Astrocyte (in vitro differentiated cells and primary cell): ENCODE results near the gene CLASRP. TPM values are rescaled to one million over a fixed set of nuclear protein-coding genes. Genes with fewer than 3 reads are reported as not detected.

Experiments used
- DNase-seq: peaks from one replicate; pipeline ENCODE4 v3.0.0-alpha.2; 2010; ENCODE audit warnings: low read depth
- FAIRE-seq: peaks from 2 replicates; lab custom pipeline; 2011; peaks lifted over from hg19 to GRCh38; lab: Jason Lieb, UNC
- H2AFZ ChIP-seq: 2 replicates; pipeline ENCODE4 v1.6.0; 2012; ENCODE audit warnings: low read depth, low read length, inconsistent platforms
- H3K27ac ChIP-seq: 2 replicates; pipeline ENCODE4 v1.5.1; 2011; ENCODE audit warnings: low read depth, low read length, inconsistent platforms
- H3K27me3 ChIP-seq: 2 replicates; pipeline ENCODE4 v1.6.0; 2011; ENCODE audit warnings: low read length, inconsistent platforms; ENCODE audit not compliant: insufficient read depth
- H3K36me3 ChIP-seq: 2 replicates; pipeline ENCODE4 v1.5.1; 2011; ENCODE audit warnings: low read length, inconsistent platforms; ENCODE audit not compliant: insufficient read depth
- H3K4me1 ChIP-seq: 2 replicates; pipeline ENCODE4 v1.5.1; 2011; ENCODE audit warnings: low read length, inconsistent platforms; ENCODE audit not compliant: insufficient read depth
- H3K4me2 ChIP-seq: 2 replicates; pipeline ENCODE4 v1.6.0; 2012; ENCODE audit warnings: low read length, inconsistent platforms
- H3K4me3 ChIP-seq: 2 replicates; pipeline ENCODE4 v1.5.1; 2011; ENCODE audit warnings: low read depth, mild to moderate bottlenecking, low read length, inconsistent platforms; ENCODE audit not compliant: insufficient read depth
- H3K79me2 ChIP-seq: 2 replicates; pipeline ENCODE4 v1.6.0; 2012; ENCODE audit warnings: mild to moderate bottlenecking, low read length, inconsistent platforms; ENCODE audit not compliant: insufficient read depth
- H3K9ac ChIP-seq: 2 replicates; pipeline ENCODE4 v1.6.0; 2012; ENCODE audit warnings: mild to moderate bottlenecking, low read length, inconsistent platforms
- H3K9me3 ChIP-seq: 2 replicates; pipeline ENCODE4 v1.5.1; 2012; ENCODE audit warnings: low read depth, mild to moderate bottlenecking, low read length, inconsistent platforms; ENCODE audit not compliant: insufficient read depth
- H4K20me1 ChIP-seq: 2 replicates; pipeline ENCODE4 v1.6.0; 2012; ENCODE audit warnings: low read length, inconsistent platforms; ENCODE audit not compliant: insufficient read depth
- H3K27ac Mint-ChIP-seq: one replicate; pipeline ENCODE4 v1.8.0; 2021; ENCODE audit warnings: mild to moderate bottlenecking, mixed read lengths; ENCODE audit not compliant: unreplicated experiment
- H3K27me3 Mint-ChIP-seq: one replicate; pipeline ENCODE4 v1.8.0; 2021; ENCODE audit warnings: low read depth, mixed read lengths; ENCODE audit not compliant: unreplicated experiment
- H3K36me3 Mint-ChIP-seq: one replicate; pipeline ENCODE4 v1.8.0; 2021; ENCODE audit warnings: low read depth, mixed read lengths; ENCODE audit not compliant: unreplicated experiment
- H3K4me1 Mint-ChIP-seq: one replicate; pipeline ENCODE4 v1.8.0; 2021; ENCODE audit warnings: low read depth, mixed read lengths; ENCODE audit not compliant: unreplicated experiment
- H3K4me3 Mint-ChIP-seq: one replicate; pipeline ENCODE4 v1.8.0; 2021; ENCODE audit warnings: mild to moderate bottlenecking, moderate library complexity, mixed read lengths; ENCODE audit not compliant: unreplicated experiment
- H3K9me3 Mint-ChIP-seq: one replicate; pipeline ENCODE4 v1.8.0; 2021; ENCODE audit warnings: mild to moderate bottlenecking, mixed read lengths; ENCODE audit not compliant: unreplicated experiment
- CTCF ChIP-seq: IDR thresholded peaks from 2 replicates; pipeline ENCODE4 v1.5.1; 2011; ENCODE audit warnings: low read depth, mild to moderate bottlenecking, inconsistent platforms, low read length, moderate library complexity; ENCODE audit not compliant: insufficient read depth
- EZH2 ChIP-seq: IDR thresholded peaks from 2 replicates; pipeline ENCODE4 v1.6.1; 2012; ENCODE audit warnings: mild to moderate bottlenecking, low read length, inconsistent platforms; ENCODE audit not compliant: insufficient read depth
- total RNA-seq: library from RNA; stranded (reverse); gene quantifications from 2 replicates; pipeline ENCODE4 v1.2.1, GENCODE V29; 2021

The CLASRP gene
- total RNA-seq, 1 donor from 2014 or later = 45.5 TPM

GRCh38 chr19:45086480-45086879 lies 47.6 kb downstream of the CLASRP start:
- H3K27ac Mint-ChIP-seq = no peak overlapping the region
- Histone ChIP-seq H3K4me3 (no peak overlapping the region), H3K27me3 (no peaks in the 10 kb centered on the region), H4K20me1 (peaks cover 38% of the 10 kb centered on the region), H3K27ac (no peak overlapping the region), H3K36me3 (peaks cover 5% of the 10 kb centered on the region), H3K9ac (no peak overlapping the region), H3K4me2 (no peak overlapping the region), H3K79me2 (peaks cover 60% of the 10 kb centered on the region), H3K9me3 (no peaks in the 10 kb centered on the region), H3K4me1 (peaks cover 8% of the 10 kb centered on the region), H2AFZ (no peak overlapping the region)
- FAIRE-seq (no peak), DNase-seq (no peak)
- peaks cover 2% of the 10 kb centered on the region for H3K9me3 Mint-ChIP-seq
- H3K4me3 Mint-ChIP-seq = no peak overlapping the region
- peaks cover 20% of the 10 kb centered on the region for H3K36me3 Mint-ChIP-seq
- TF ChIP-seq EZH2 (no peak), CTCF (no peak)
- no peaks in the 10 kb centered on the region for H3K27me3 Mint-ChIP-seq
- peaks cover 4% of the 10 kb centered on the region for H3K4me1 Mint-ChIP-seq

- DNase-seq (no peak), FAIRE-seq (no peak)
- H3K9me3 ChIP-seq = no peaks in the 10 kb centered on the region
- H3K36me3 ChIP-seq = peaks cover 5% of the 10 kb centered on the region
- Mint-ChIP-seq H3K9me3 (no peaks in the 10 kb centered on the region), H3K36me3 (peaks cover 13% of the 10 kb centered on the region), H3K27me3 (no peaks in the 10 kb centered on the region), H3K4me1 (peaks cover 4% of the 10 kb centered on the region), H3K27ac (no peak overlapping the region), H3K4me3 (no peak overlapping the region)
- no peak overlapping the region for H3K4me3 ChIP-seq
- no peaks in the 10 kb centered on the region for H3K27me3 ChIP-seq
- H3K9ac ChIP-seq = no peak overlapping the region
- H3K27ac ChIP-seq = no peak overlapping the region
- H3K4me2 ChIP-seq = no peak overlapping the region
- H3K4me1 ChIP-seq = peaks cover 8% of the 10 kb centered on the region
- H4K20me1 ChIP-seq = peaks cover 30% of the 10 kb centered on the region
- TF ChIP-seq CTCF (no peak), EZH2 (no peak)
- no peak overlapping the region for H2AFZ ChIP-seq
- H3K79me2 ChIP-seq = peaks cover 50% of the 10 kb centered on the region
These were observed 48.7 kb downstream of the CLASRP start for GRCh38 chr19:45087531-45087930.

GRCh38 chr19:45090034-45090433 lies 51.2 kb downstream of the CLASRP start:
- peaks cover 58% of the 10 kb centered on the region for H3K79me2 ChIP-seq
- no peak overlapping the region for H2AFZ ChIP-seq
- H3K4me3 Mint-ChIP-seq = no peak overlapping the region
- H4K20me1 ChIP-seq = peaks cover 33% of the 10 kb centered on the region
- H3K4me2 ChIP-seq = no peak overlapping the region
- peak overlapping the region; percentile 44 for H3K27ac Mint-ChIP-seq
- no peaks in the 10 kb centered on the region for H3K27me3 Mint-ChIP-seq
- peaks cover 15% of the 10 kb centered on the region for H3K4me1 ChIP-seq
- DNase-seq (no peak), FAIRE-seq (no peak)
- no peak overlapping the region for H3K4me3 ChIP-seq
- peaks cover 17% of the 10 kb centered on the region for H3K4me1 Mint-ChIP-seq
- H3K36me3 ChIP-seq = peaks cover 5% of the 10 kb centered on the region
- TF ChIP-seq EZH2 (no peak), CTCF (no peak)
- peaks cover 13% of the 10 kb centered on the region for H3K36me3 Mint-ChIP-seq
- no peaks in the 10 kb centered on the region for H3K9me3 Mint-ChIP-seq
- H3K27me3 ChIP-seq = no peaks in the 10 kb centered on the region
- H3K9me3 ChIP-seq = no peaks in the 10 kb centered on the region
- no peak overlapping the region for H3K27ac ChIP-seq
- no peak overlapping the region for H3K9ac ChIP-seq
